HepG2 (cell line): Measurements from ENCODE around the gene ZNF446. TPM values are rescaled to one million over a fixed set of nuclear protein-coding genes. Genes with fewer than 3 reads are reported as not detected.

Source experiments
- AFF4 ChIP-seq: sonication (generic); formaldehyde crosslinking; IDR thresholded peaks from 2 replicates; pipeline ENCODE4 v1.4.0; 2020; ENCODE audit warnings: missing genetic modification reagents
- ARID2 ChIP-seq: sonication (generic); formaldehyde crosslinking; IDR thresholded peaks from 2 replicates; pipeline ENCODE4 v1.8.1; 2022; ENCODE audit warnings: mild to moderate bottlenecking, missing genetic modification reagents, borderline replicate concordance
- CCAR2 ChIP-seq: fragments of 200-400 bp; formaldehyde crosslinking; optimal IDR thresholded peaks from 2 replicates; pipeline ENCODE3; 2018; ENCODE audit warnings: low read depth, mild to moderate bottlenecking, low read length, moderate library complexity
- NR2C2 ChIP-seq: sonication (generic); formaldehyde crosslinking; IDR thresholded peaks from 2 replicates; pipeline ENCODE4 v1.4.0; 2020; ENCODE audit warnings: missing genetic modification reagents, mild to moderate bottlenecking, moderate library complexity, borderline replicate concordance
- TOPORS ChIP-seq: sonication (generic); formaldehyde crosslinking; IDR thresholded peaks from 2 replicates; pipeline ENCODE4 v1.8.0; 2023; ENCODE audit warnings: mild to moderate bottlenecking, missing genetic modification reagents
- ZBTB2 ChIP-seq: sonication (generic); formaldehyde crosslinking; IDR thresholded peaks from 2 replicates; pipeline ENCODE4 v1.8.0; 2022; ENCODE audit warnings: low read depth, missing genetic modification reagents
- ZNF20 ChIP-seq: sonication (generic); formaldehyde crosslinking; IDR thresholded peaks from 2 replicates; pipeline ENCODE4 v1.4.0; 2020; ENCODE audit warnings: mild to moderate bottlenecking, moderate library complexity, missing genetic modification reagents
- ZNF225 ChIP-seq: sonication (generic); formaldehyde crosslinking; IDR thresholded peaks from 2 replicates; pipeline ENCODE4 v1.4.0; 2020; ENCODE audit warnings: mild to moderate bottlenecking, missing genetic modification reagents
- ZNF280B ChIP-seq: sonication (generic); formaldehyde crosslinking; IDR thresholded peaks from 2 replicates; pipeline ENCODE4 v1.5.0; 2020; ENCODE audit warnings: missing genetic modification reagents, mild to moderate bottlenecking, borderline replicate concordance
- ZNF776 ChIP-seq: sonication (generic); formaldehyde crosslinking; IDR thresholded peaks from 2 replicates; pipeline ENCODE4 v1.4.0; 2020; ENCODE audit warnings: mild to moderate bottlenecking, missing genetic modification reagents
- ZNF816 ChIP-seq: sonication (generic); formaldehyde crosslinking; IDR thresholded peaks from 2 replicates; pipeline ENCODE4 v1.8.0; 2022; ENCODE audit warnings: missing genetic modification reagents, mild to moderate bottlenecking, borderline replicate concordance
- ZSCAN25 ChIP-seq: sonication (generic); formaldehyde crosslinking; IDR thresholded peaks from 2 replicates; pipeline ENCODE4 v1.8.0; 2022; ENCODE audit warnings: mild to moderate bottlenecking, missing genetic modification reagents
- ZSCAN29 ChIP-seq: sonication (generic); formaldehyde crosslinking; conservative IDR thresholded peaks from 2 replicates; pipeline ENCODE4 v1.4.0; 2020; ENCODE audit warnings: mild to moderate bottlenecking, missing genetic modification reagents
- polyA plus RNA-seq, 8 experiments: library from polyadenylated mRNA; depleted of rRNA in 3 of 8; stranded (reverse) in 7 of 8; unstranded in 1 of 8; fragments of >200 nt; fragmentation: Illumina TruSeq in 4 of 8; extraction: Trizol in 4 of 8; gene quantifications; 2 replicates each; pipeline versions ENCODE4 v1.2.1 to v1.2.3, GENCODE V29; 2011 to 2016; ENCODE audit warnings: low read depth in 4 of 8, missing spikeins in 1 of 8, mixed read lengths in 1 of 8; ENCODE audit not compliant: insufficient read depth in 1 of 8
- total RNA-seq, 5 experiments: library from RNA; depleted of rRNA; stranded (reverse); fragments of >200 nt; fragmentation: Illumina TruSeq; extraction: Trizol; gene quantifications; 2 replicates each; pipeline ENCODE4 v1.2.3, GENCODE V29; 2016; ENCODE audit warnings: low read depth in 1 of 5
- TF ChIP-seq, protein P1 (sequence below): sonication (generic); formaldehyde crosslinking; IDR thresholded peaks from 2 replicates; pipeline ENCODE4 v1.8.0; 2022; ENCODE audit warnings: missing genetic modification reagents, mild to moderate bottlenecking, inconsistent platforms, borderline replicate concordance
- TF ChIP-seq, protein P2 (sequence below): IDR thresholded peaks from 2 replicates; pipeline ENCODE4 v1.6.1; 2016; ENCODE audit warnings: low read depth, borderline replicate concordance
- TF ChIP-seq, protein P3 (sequence below): sonication (generic); formaldehyde crosslinking; IDR thresholded peaks from 2 replicates; pipeline ENCODE4 v1.4.0; 2020; ENCODE audit warnings: missing genetic modification reagents

ZNF446 gene
- total and polyA plus RNA-seq, 2 of the 13 experiments (the other 11 are each of a cell fraction or from before 2014, with no cell fraction given): 3.0 to 3.6 TPM

- TF ChIP-seq ZBTB2 (CRISPR knock-in tag) (peak; percentile 99), ZNF20 (0 out of 2 replicates have a peak, but pooled peaks have one; percentile 3), ZSCAN25 (CRISPR knock-in tag) (peak; percentile 69), NR2C2 (CRISPR knock-in tag) (peak; percentile 97), TOPORS (CRISPR knock-in tag) (peak; percentile 46; the same call in 1 of the 2 replicates), ZSCAN29 (CRISPR knock-in tag) (no peak; the same call in none of the 2 replicates), ZNF816 (CRISPR knock-in tag) (no peak; the same call in 1 of the 2 replicates), AFF4 (CRISPR knock-in tag) (no peak), CCAR2 (peak; percentile 59), ARID2 (CRISPR knock-in tag) (no peak), ZNF225 (CRISPR knock-in tag) (peak; percentile 90; the same call in 1 of the 2 replicates), ZNF776 (peak; percentile 76), ZNF280B (CRISPR knock-in tag) (peak; percentile 48; the same call in 1 of the 2 replicates)
- TF ChIP-seq, protein P1, sequence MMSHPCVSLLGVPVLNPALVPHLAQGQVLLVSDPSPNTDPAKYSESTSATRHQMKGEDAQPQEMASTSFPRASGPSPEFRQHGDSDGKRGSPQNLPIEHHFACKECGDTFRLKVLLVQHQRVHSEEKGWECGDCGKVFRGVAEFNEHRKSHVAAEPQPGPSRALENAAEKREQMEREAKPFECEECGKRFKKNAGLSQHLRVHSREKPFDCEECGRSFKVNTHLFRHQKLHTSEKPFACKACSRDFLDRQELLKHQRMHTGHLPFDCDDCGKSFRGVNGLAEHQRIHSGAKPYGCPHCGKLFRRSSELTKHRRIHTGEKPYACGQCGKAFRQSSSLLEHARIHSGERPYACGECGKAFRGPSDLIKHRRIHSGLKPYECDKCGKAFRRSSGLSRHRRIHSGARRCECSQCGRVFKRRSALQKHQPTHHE (CRISPR knock-in tag): peak; percentile 87
- TF ChIP-seq, protein P2, sequence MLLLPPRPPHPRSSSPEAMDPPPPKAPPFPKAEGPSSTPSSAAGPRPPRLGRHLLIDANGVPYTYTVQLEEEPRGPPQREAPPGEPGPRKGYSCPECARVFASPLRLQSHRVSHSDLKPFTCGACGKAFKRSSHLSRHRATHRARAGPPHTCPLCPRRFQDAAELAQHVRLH (CRISPR knock-in tag): peak; percentile 94
- TF ChIP-seq, protein P3, sequence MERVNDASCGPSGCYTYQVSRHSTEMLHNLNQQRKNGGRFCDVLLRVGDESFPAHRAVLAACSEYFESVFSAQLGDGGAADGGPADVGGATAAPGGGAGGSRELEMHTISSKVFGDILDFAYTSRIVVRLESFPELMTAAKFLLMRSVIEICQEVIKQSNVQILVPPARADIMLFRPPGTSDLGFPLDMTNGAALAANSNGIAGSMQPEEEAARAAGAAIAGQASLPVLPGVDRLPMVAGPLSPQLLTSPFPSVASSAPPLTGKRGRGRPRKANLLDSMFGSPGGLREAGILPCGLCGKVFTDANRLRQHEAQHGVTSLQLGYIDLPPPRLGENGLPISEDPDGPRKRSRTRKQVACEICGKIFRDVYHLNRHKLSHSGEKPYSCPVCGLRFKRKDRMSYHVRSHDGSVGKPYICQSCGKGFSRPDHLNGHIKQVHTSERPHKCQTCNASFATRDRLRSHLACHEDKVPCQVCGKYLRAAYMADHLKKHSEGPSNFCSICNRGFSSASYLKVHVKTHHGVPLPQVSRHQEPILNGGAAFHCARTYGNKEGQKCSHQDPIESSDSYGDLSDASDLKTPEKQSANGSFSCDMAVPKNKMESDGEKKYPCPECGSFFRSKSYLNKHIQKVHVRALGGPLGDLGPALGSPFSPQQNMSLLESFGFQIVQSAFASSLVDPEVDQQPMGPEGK (CRISPR knock-in tag): peak; percentile 76
These were observed 43.5 kb downstream of the ZNF446 start, which contains the start of gene ZBTB45 (continued) for GRCh38 chr19:58519355-58520256.
